AG09319 (cell line): Measurements from ENCODE around the gene PPP1R14C.
"Not testable (repeated sequence)": the region's sequence is repeated elsewhere in the genome, so short reads cannot be mapped to it uniquely, and the experiment has no call there.

Experiments used
- DNase-seq: peaks from one replicate; pipeline ENCODE4 v3.0.0-alpha.2; 2010; ENCODE audit warnings: low read depth; ENCODE audit errors: extremely low read depth
- CTCF ChIP-seq: IDR thresholded peaks from 2 replicates; pipeline ENCODE4 v1.5.1; 2011; ENCODE audit warnings: low read depth, mild to moderate bottlenecking, inconsistent platforms, low read length, moderate library complexity

Gene PPP1R14C

GRCh38 chr6:150176659-150177058 lies 33.8 kb downstream of the PPP1R14C start:
- DNase-seq = no peak
- no peak for TF ChIP-seq CTCF

GRCh38 chr6:150177259-150177951 lies 34.6 kb downstream of the PPP1R14C start:
- TF ChIP-seq CTCF = no peak
- DNase-seq = no peak

GRCh38 chr6:150177952-150178520 lies 35.2 kb downstream of the PPP1R14C start:
- TF ChIP-seq CTCF = no peak
- no peak for DNase-seq

- no peak for DNase-seq
- no peak for TF ChIP-seq CTCF
Observed at GRCh38 chr6:150179030-150179429, 36.2 kb downstream of the PPP1R14C start.

- not testable (repeated sequence) for DNase-seq
Observed at GRCh38 chr6:150179907-150180424, 37.1 kb downstream of the PPP1R14C start.

- DNase-seq = no peak
- no peak for TF ChIP-seq CTCF
Observed at GRCh38 chr6:150180517-150180916, 37.7 kb downstream of the PPP1R14C start.

GRCh38 chr6:150182460-150183078 lies 39.7 kb downstream of the PPP1R14C start:
- no peak for TF ChIP-seq CTCF
- DNase-seq = no peak

- no peak for DNase-seq
- no peak for TF ChIP-seq CTCF
Observed at GRCh38 chr6:150183105-150183504, 40.3 kb downstream of the PPP1R14C start.
